ENCODE data around the gene DUSP2. TPM values are rescaled to one million over a fixed set of nuclear protein-coding genes. Genes with fewer than 3 reads are reported as not detected.

Gene DUSP2
- total and polyA plus RNA-seq, 9 of the 15 experiments (the other 6 are each of a cell fraction or from before 2014, with no cell fraction given) = 0.04 to 0.18 TPM; not detected in 7

DNA sequence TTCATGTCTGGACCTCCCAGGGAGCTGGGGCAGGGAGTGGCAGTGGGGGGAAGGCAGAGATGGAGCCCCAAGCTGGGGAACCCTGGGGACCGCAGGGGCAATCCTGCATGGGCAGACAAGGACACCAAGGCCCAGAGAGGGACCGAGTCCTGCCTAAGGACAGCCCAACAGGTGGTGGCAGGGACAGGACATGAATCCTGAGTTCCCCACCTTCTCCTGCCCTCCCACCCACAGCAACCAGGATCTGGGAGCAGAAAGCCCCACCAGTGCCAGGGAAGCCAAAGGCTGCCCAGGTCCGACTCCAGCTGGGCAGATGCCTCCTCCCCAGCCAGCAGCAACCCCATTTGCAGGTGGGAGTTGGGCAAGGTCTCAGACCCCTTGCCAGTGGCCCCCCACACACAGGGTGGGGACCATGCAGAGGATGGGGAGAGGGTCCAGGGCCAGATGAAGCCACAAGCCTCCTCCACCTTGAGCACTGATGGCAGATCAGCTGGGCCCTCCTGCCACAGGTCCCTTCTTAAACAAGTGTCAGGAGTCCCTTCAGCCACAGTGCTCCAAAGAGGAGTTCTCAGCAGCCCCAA, 35.2 kb downstream of the DUSP2 start:
- ChIA-PET POLR2A (interaction anchor here (0.7 to 2.3 kb wide), 3 partner anchors 10 to 97 kb away, joined by 4 to 6 read pairs (median 5); no protein-coding TSS in a partner anchor), CTCF (ENCODE audit: low intra/inter-chr PET ratio) (no interaction called here)
- no peak overlapping the region for H3K4me3 ChIP-seq
- no peak overlapping the region for H2AFZ ChIP-seq (ENCODE audit: low read depth, low read length)
- H3K36me3 ChIP-seq (ENCODE audit: control insufficient read depth, insufficient read depth, low read length) = no peaks in the 10 kb centered on the region
- no peaks in the 10 kb centered on the region for H3K9me3 ChIP-seq (replicated peaks; ENCODE audit: control insufficient read depth, insufficient read depth, low read depth, low read length)
- no peak overlapping the region for H3K9ac ChIP-seq (ENCODE audit: insufficient read depth in 1 of 2, low read depth in 2 of 2, low read length in 2 of 2)
- WGBS (ENCODE audit: insufficient coverage, low coverage, missing lambda C conversion rate) = 0% methylated on average over 3 of the region's 3 CpGs
- ATAC-seq (no peak), FAIRE-seq (no peak), DNase-seq (ENCODE audit: extremely low read depth in 1 of 4, low spot score in 3 of 4) (no peak)
- H3K79me2 ChIP-seq (ENCODE audit: control insufficient read depth, insufficient read depth, low read length) = no peaks in the 10 kb centered on the region
- no peaks in the 10 kb centered on the region for H4K20me1 ChIP-seq (replicated peaks; ENCODE audit: control insufficient read depth, insufficient read depth, low read length)
- H3K27ac ChIP-seq (ENCODE audit: extremely low read depth, low read depth, low read length) = no peak overlapping the region
- no peak overlapping the region for H3K4me2 ChIP-seq (ENCODE audit: insufficient read depth, low read length)
- H3K9me1 ChIP-seq (ENCODE audit: control insufficient read depth, insufficient read depth, low read length) = no peaks in the 10 kb centered on the region
- BruUV-seq (replicated peaks) = no TSS peak
- peaks cover 0 to 63% of the 10 kb centered on the region in 2 experiments; a peak in 3 of 5 replicates for H3K27me3 ChIP-seq (ENCODE audit: control insufficient read depth in 2 of 2, insufficient read depth in 2 of 2, low read length in 2 of 2)
- H3K4me1 ChIP-seq (replicated peaks in 1 of 2; ENCODE audit: control insufficient read depth in 2 of 2, insufficient read depth in 2 of 2, low read length in 2 of 2) = peaks cover 0 to 10% of the 10 kb centered on the region in 2 experiments; a peak in 2 of 5 replicates
- in situ Hi-C loops (cut with MboI) (loop anchor here (5.0 kb wide), 1 partner anchor 88 kb away; no protein-coding TSS in a partner anchor), intact Hi-C loops (cut with micrococcal nuclease) (no loop called here)
- TF ChIP-seq ELF1 (tag; IDR thresholded peaks at IDR 0.05) (no peak), SAFB (IDR thresholded peaks at IDR 0.05; ENCODE audit: borderline replicate concordance, low read depth, low read length) (no peak), HCFC1 (IDR thresholded peaks at IDR 0.05; ENCODE audit: low read depth, low read length) (no peak), NR4A1 (CRISPR knock-in tag; IDR thresholded peaks at IDR 0.05) (no peak), NR4A1 (tag; IDR thresholded peaks at IDR 0.05) (no peak), HNRNPH1 (optimal IDR thresholded peaks at IDR 0.05; ENCODE audit: low read depth, low read length) (no peak), ZNF274 (IDR thresholded peaks at IDR 0.05; ENCODE audit: borderline replicate concordance, low read depth, low read length) (no peak), TAF15 (IDR thresholded peaks at IDR 0.05; ENCODE audit: low read depth, low read length) (no peak), ZNF431 (CRISPR knock-in tag; IDR thresholded peaks at IDR 0.05) (no peak), ZNF75A (CRISPR knock-in tag; IDR thresholded peaks at IDR 0.05) (no peak), TAF1 (IDR thresholded peaks at IDR 0.05; ENCODE audit: control insufficient read depth, extremely low read depth, insufficient read depth, low read length, severe bottlenecking) (no peak), POLR2A (conservative IDR thresholded peaks at IDR 0.05) (no peak)
- TF ChIP-seq, protein P1, sequence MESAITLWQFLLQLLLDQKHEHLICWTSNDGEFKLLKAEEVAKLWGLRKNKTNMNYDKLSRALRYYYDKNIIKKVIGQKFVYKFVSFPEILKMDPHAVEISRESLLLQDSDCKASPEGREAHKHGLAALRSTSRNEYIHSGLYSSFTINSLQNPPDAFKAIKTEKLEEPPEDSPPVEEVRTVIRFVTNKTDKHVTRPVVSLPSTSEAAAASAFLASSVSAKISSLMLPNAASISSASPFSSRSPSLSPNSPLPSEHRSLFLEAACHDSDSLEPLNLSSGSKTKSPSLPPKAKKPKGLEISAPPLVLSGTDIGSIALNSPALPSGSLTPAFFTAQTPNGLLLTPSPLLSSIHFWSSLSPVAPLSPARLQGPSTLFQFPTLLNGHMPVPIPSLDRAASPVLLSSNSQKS (CRISPR knock-in tag; IDR thresholded peaks at IDR 0.05) = no peak
- TF ChIP-seq, protein P2, sequence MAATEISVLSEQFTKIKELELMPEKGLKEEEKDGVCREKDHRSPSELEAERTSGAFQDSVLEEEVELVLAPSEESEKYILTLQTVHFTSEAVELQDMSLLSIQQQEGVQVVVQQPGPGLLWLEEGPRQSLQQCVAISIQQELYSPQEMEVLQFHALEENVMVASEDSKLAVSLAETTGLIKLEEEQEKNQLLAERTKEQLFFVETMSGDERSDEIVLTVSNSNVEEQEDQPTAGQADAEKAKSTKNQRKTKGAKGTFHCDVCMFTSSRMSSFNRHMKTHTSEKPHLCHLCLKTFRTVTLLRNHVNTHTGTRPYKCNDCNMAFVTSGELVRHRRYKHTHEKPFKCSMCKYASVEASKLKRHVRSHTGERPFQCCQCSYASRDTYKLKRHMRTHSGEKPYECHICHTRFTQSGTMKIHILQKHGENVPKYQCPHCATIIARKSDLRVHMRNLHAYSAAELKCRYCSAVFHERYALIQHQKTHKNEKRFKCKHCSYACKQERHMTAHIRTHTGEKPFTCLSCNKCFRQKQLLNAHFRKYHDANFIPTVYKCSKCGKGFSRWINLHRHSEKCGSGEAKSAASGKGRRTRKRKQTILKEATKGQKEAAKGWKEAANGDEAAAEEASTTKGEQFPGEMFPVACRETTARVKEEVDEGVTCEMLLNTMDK (IDR thresholded peaks at IDR 0.05; ENCODE audit: borderline replicate concordance, insufficient read depth, low read depth, low read length, poor library complexity, severe bottlenecking) = no peak
- TF ChIP-seq, protein P3, sequence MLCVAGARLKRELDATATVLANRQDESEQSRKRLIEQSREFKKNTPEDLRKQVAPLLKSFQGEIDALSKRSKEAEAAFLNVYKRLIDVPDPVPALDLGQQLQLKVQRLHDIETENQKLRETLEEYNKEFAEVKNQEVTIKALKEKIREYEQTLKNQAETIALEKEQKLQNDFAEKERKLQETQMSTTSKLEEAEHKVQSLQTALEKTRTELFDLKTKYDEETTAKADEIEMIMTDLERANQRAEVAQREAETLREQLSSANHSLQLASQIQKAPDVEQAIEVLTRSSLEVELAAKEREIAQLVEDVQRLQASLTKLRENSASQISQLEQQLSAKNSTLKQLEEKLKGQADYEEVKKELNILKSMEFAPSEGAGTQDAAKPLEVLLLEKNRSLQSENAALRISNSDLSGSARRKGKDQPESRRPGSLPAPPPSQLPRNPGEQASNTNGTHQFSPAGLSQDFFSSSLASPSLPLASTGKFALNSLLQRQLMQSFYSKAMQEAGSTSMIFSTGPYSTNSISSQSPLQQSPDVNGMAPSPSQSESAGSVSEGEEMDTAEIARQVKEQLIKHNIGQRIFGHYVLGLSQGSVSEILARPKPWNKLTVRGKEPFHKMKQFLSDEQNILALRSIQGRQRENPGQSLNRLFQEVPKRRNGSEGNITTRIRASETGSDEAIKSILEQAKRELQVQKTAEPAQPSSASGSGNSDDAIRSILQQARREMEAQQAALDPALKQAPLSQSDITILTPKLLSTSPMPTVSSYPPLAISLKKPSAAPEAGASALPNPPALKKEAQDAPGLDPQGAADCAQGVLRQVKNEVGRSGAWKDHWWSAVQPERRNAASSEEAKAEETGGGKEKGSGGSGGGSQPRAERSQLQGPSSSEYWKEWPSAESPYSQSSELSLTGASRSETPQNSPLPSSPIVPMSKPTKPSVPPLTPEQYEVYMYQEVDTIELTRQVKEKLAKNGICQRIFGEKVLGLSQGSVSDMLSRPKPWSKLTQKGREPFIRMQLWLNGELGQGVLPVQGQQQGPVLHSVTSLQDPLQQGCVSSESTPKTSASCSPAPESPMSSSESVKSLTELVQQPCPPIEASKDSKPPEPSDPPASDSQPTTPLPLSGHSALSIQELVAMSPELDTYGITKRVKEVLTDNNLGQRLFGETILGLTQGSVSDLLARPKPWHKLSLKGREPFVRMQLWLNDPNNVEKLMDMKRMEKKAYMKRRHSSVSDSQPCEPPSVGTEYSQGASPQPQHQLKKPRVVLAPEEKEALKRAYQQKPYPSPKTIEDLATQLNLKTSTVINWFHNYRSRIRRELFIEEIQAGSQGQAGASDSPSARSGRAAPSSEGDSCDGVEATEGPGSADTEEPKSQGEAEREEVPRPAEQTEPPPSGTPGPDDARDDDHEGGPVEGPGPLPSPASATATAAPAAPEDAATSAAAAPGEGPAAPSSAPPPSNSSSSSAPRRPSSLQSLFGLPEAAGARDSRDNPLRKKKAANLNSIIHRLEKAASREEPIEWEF (CRISPR knock-in tag; IDR thresholded peaks at IDR 0.05) = no peak

All from K562 (cell line).